ENCODE data around the gene DNAJC10.
"Not testable (repeated sequence)": the region's sequence is repeated elsewhere in the genome, so short reads cannot be mapped to it uniquely, and the experiment has no call there.

Gene DNAJC10

GRCh38 chr2:182715892-182716649, at the start of gene DNAJC10:
Gene DNAJC10, plus strand, starts transcription at chr2:182716257. Its CDS starts 1,830 bp downstream, at chr2:182718087.
- DNase-seq = peak; percentile 87

- DNase-seq = peak; percentile 37
Measured at GRCh38 chr2:182666674-182667314, 49.3 kb upstream of the DNAJC10 start.

- no peak for DNase-seq
Measured at GRCh38 chr2:182667315-182667695, 48.8 kb upstream of the DNAJC10 start.

- DNase-seq = no peak
Measured at GRCh38 chr2:182668671-182669070, 47.4 kb upstream of the DNAJC10 start.

GRCh38 chr2:182672466-182673165, 43.4 kb upstream of the DNAJC10 start:
- no peak for DNase-seq

GRCh38 chr2:182680837-182681236, 35.2 kb upstream of the DNAJC10 start:
- no peak for DNase-seq

- DNase-seq = no peak
Measured at GRCh38 chr2:182682210-182682609, 33.8 kb upstream of the DNAJC10 start.

GRCh38 chr2:182685559-182685958, 30.5 kb upstream of the DNAJC10 start:
- no peak for DNase-seq

- DNase-seq = not testable (repeated sequence)
Measured at GRCh38 chr2:182686763-182687162, 29.3 kb upstream of the DNAJC10 start.

GRCh38 chr2:182694189-182694588, 21.9 kb upstream of the DNAJC10 start:
- no peak for DNase-seq

- no peak for DNase-seq
Measured at GRCh38 chr2:182695776-182696175, 20.3 kb upstream of the DNAJC10 start.

- DNase-seq = no peak
Measured at GRCh38 chr2:182698671-182699070, 17.4 kb upstream of the DNAJC10 start.

GRCh38 chr2:182705761-182706160, 10.3 kb upstream of the DNAJC10 start:
- no peak for DNase-seq

- DNase-seq = no peak
Measured at GRCh38 chr2:182706751-182707150, 9.3 kb upstream of the DNAJC10 start.

GRCh38 chr2:182713601-182714000, 2.5 kb upstream of the DNAJC10 start:
- DNase-seq = no peak

- no peak for DNase-seq
Measured at GRCh38 chr2:182715121-182715891, 751 bp upstream of the DNAJC10 start.

GRCh38 chr2:182716650-182716979, 558 bp downstream of the DNAJC10 start:
- peak; percentile 9 for DNase-seq

- DNase-seq = no peak
Measured at GRCh38 chr2:182717416-182717815, 1.4 kb downstream of the DNAJC10 start.

- DNase-seq = no peak
Measured at GRCh38 chr2:182717816-182718215, 1.8 kb downstream of the DNAJC10 start.

- DNase-seq = no peak
Measured at GRCh38 chr2:182718459-182718858, 2.4 kb downstream of the DNAJC10 start.

- DNase-seq = not testable (repeated sequence)
Measured at GRCh38 chr2:182719116-182719515, 3.1 kb downstream of the DNAJC10 start.

- no peak for DNase-seq
Measured at GRCh38 chr2:182724656-182725055, 8.6 kb downstream of the DNAJC10 start.

- peak; percentile 27 for DNase-seq
Measured at GRCh38 chr2:182726473-182726872, 10.4 kb downstream of the DNAJC10 start.

Data from activated CD4-positive, alpha-beta T cell treated with anti-CD3 and anti-CD28 coated beads, Interleukin-2, amount 50 U/mL, for 16 hours (primary cell).